SK-N-SH treated with all-trans-retinoic acid at 6 μM for 48 hours (cell line): ENCODE measurements around the gene SFXN5.

ENCODE experiments used
- ATAC-seq: fragments of 200-7000 bp; cut with Tn5 transposase; 3 replicates; pipeline ENCODE4 v1.9.1; 2020; ENCODE audit warnings: mild to moderate bottlenecking, moderate library complexity
- ARNTL ChIP-seq: fragments of 450-650 bp; formaldehyde crosslinking; IDR thresholded peaks from 2 replicates; pipeline ENCODE4 v1.5.0; 2020; ENCODE audit warnings: low read depth, mild to moderate bottlenecking, moderate library complexity, borderline replicate concordance
- BACH2 ChIP-seq: fragments of 250-450 bp; sonication (Bioruptor Pico); IDR thresholded peaks from 2 replicates; pipeline ENCODE4 v1.9.0; 2021; ENCODE audit warnings: mild to moderate bottlenecking, borderline replicate concordance
- CREB5 ChIP-seq: fragments of 250-450 bp; sonication (Bioruptor Pico); IDR thresholded peaks from 2 replicates; pipeline ENCODE4 v1.5.1; 2020; ENCODE audit warnings: low read depth, mild to moderate bottlenecking, moderate library complexity
- CSRNP3 ChIP-seq: fragments of 250-450 bp; sonication (Bioruptor Pico); IDR thresholded peaks from 2 replicates; pipeline ENCODE4 v1.5.1; 2021; ENCODE audit warnings: mild to moderate bottlenecking, moderate library complexity
- ESRRG ChIP-seq: fragments of 250-450 bp; sonication (Bioruptor Pico); IDR thresholded peaks from 2 replicates; pipeline ENCODE4 v1.6.1; 2021; ENCODE audit warnings: mild to moderate bottlenecking
- GLIS3 ChIP-seq: fragments of 250-450 bp; sonication (Bioruptor Pico); IDR thresholded peaks from 2 replicates; pipeline ENCODE4 v1.5.0; 2020; ENCODE audit warnings: mild to moderate bottlenecking, moderate library complexity
- ISL1 ChIP-seq: fragments of 250-450 bp; sonication (Bioruptor Pico); IDR thresholded peaks from 2 replicates; pipeline ENCODE4 v2.1.2; 2022; ENCODE audit warnings: mild to moderate bottlenecking, moderate library complexity
- OSR1 ChIP-seq: fragments of 250-450 bp; sonication (Bioruptor Pico); IDR thresholded peaks from 2 replicates; pipeline ENCODE4 v1.8.0; 2022; ENCODE audit warnings: moderate library complexity, mild to moderate bottlenecking, inconsistent platforms
- PATZ1 ChIP-seq: fragments of 250-450 bp; sonication (Bioruptor Pico); IDR thresholded peaks from 2 replicates; pipeline ENCODE4 v1.8.0; 2020; ENCODE audit warnings: mild to moderate bottlenecking, moderate library complexity, borderline replicate concordance
- POU6F1 ChIP-seq: fragments of 250-450 bp; sonication (Bioruptor Pico); IDR thresholded peaks from 2 replicates; pipeline ENCODE4 v1.8.0; 2021; ENCODE audit warnings: low read depth, mild to moderate bottlenecking, moderate library complexity, borderline replicate concordance
- PPARA ChIP-seq: fragments of 250-450 bp; sonication (Bioruptor Pico); IDR thresholded peaks from 2 replicates; pipeline ENCODE4 v1.5.0; 2020; ENCODE audit warnings: mild to moderate bottlenecking, borderline replicate concordance
- RARB ChIP-seq: fragments of 250-450 bp; sonication (Bioruptor Pico); IDR thresholded peaks from 2 replicates; pipeline ENCODE4 v1.8.0; 2021; ENCODE audit warnings: mild to moderate bottlenecking, moderate library complexity
- TCF4 ChIP-seq: fragments of 250-450 bp; sonication (Bioruptor Pico); IDR thresholded peaks from 2 replicates; pipeline ENCODE4 v1.8.0; 2021; ENCODE audit warnings: mild to moderate bottlenecking, moderate library complexity, borderline replicate concordance
- TOX ChIP-seq: fragments of 250-450 bp; sonication (Bioruptor Pico); IDR thresholded peaks from 2 replicates; pipeline ENCODE4 v1.8.0; 2021; ENCODE audit warnings: mild to moderate bottlenecking, moderate library complexity, borderline replicate concordance
- TSHZ2 ChIP-seq: fragments of 250-450 bp; sonication (Bioruptor Pico); IDR thresholded peaks from 2 replicates; pipeline ENCODE4 v1.5.0; 2020; ENCODE audit warnings: mild to moderate bottlenecking, moderate library complexity
- ZC3H10 ChIP-seq: fragments of 250-450 bp; sonication (Bioruptor Pico); IDR thresholded peaks from 2 replicates; pipeline ENCODE4 v1.5.1; 2021; ENCODE audit warnings: mild to moderate bottlenecking, moderate library complexity
- ZFP3 ChIP-seq: fragments of 250-450 bp; sonication (Bioruptor Pico); IDR thresholded peaks from 2 replicates; pipeline ENCODE4 v1.5.0; 2020; ENCODE audit warnings: mild to moderate bottlenecking, moderate library complexity
- ZFP30 ChIP-seq: fragments of 450-650 bp; formaldehyde crosslinking; IDR thresholded peaks from 2 replicates; pipeline ENCODE4 v1.5.0; 2022; ENCODE audit warnings: mild to moderate bottlenecking, moderate library complexity
- ZNF70 ChIP-seq: fragments of 450-650 bp; formaldehyde crosslinking; IDR thresholded peaks from 2 replicates; pipeline ENCODE4 v1.5.0; 2020; ENCODE audit warnings: mild to moderate bottlenecking, moderate library complexity
- ZNF8 ChIP-seq: fragments of 450-650 bp; formaldehyde crosslinking; IDR thresholded peaks from 2 replicates; pipeline ENCODE4 v1.5.0; 2020; ENCODE audit warnings: mild to moderate bottlenecking, moderate library complexity

Gene SFXN5

GRCh38 chr2:73043276-73043675, 28.2 kb downstream of the SFXN5 start:
- TF ChIP-seq ZNF8 (CRISPR knock-in tag), result no peak
- no peak for TF ChIP-seq ZFP3 (CRISPR knock-in tag)
- no peak for TF ChIP-seq OSR1 (CRISPR knock-in tag)
- TF ChIP-seq GLIS3 (CRISPR knock-in tag), result no peak
- no peak for TF ChIP-seq ESRRG
- no peak for TF ChIP-seq BACH2 (CRISPR knock-in tag)
- TF ChIP-seq ZFP30 (CRISPR knock-in tag), result no peak
- no peak for TF ChIP-seq CSRNP3
- TF ChIP-seq ISL1 (CRISPR knock-in tag), result no peak
- TF ChIP-seq TCF4 (CRISPR knock-in tag), result no peak
- TF ChIP-seq POU6F1 (CRISPR knock-in tag), result no peak
- no peak for TF ChIP-seq TOX (CRISPR knock-in tag)
- TF ChIP-seq ZC3H10, result no peak
- TF ChIP-seq ARNTL (CRISPR knock-in tag), result no peak
- TF ChIP-seq TSHZ2 (CRISPR knock-in tag), result no peak
- TF ChIP-seq ZNF70, result no peak
- no peak for TF ChIP-seq RARB
- no peak for TF ChIP-seq PPARA (CRISPR knock-in tag)
- TF ChIP-seq PATZ1 (CRISPR knock-in tag), result no peak
- no peak for ATAC-seq

- TF ChIP-seq GLIS3 (CRISPR knock-in tag) (no peak), ISL1 (CRISPR knock-in tag) (no peak), ARNTL (CRISPR knock-in tag) (no peak), PATZ1 (CRISPR knock-in tag) (no peak), TOX (CRISPR knock-in tag) (no peak), TCF4 (CRISPR knock-in tag) (no peak), ZFP30 (CRISPR knock-in tag) (no peak), ZNF70 (no peak), POU6F1 (CRISPR knock-in tag) (no peak), PPARA (CRISPR knock-in tag) (no peak), CREB5 (no peak)
- no peak for ATAC-seq
Observed at GRCh38 chr2:73037947-73038585, 33.4 kb downstream of the SFXN5 start.
